Right forelimb (tissue), 1 donor: ENCODE results near the gene DDX25.

Experiments
- DNase-seq: peaks from one replicate; pipeline ENCODE4 v3.0.0-alpha.2; 2018

Gene DDX25

DNA sequence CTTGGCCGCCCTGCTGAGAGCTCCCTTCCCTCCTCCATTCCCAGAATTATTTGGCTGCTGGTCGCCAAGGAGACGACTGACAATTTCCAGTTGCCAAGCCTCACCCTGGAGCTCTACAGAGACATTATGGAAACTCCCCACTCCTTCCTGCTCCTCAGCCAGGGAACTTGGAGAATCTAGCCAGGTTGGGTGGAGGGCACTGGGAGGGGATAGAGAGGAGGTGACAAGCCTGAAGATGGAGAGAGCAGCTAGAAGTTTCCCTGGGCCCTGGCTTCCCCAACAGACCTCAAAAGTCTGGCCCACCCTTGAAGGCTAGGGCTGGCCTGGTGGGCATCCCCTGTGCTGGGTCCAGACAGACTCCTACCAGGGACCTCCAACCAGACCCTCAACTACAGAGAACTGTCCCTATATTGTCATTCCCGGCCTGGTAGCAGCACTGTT is 34.8 kb downstream of the DDX25 start:
- peak; percentile 72 for DNase-seq

DNA sequence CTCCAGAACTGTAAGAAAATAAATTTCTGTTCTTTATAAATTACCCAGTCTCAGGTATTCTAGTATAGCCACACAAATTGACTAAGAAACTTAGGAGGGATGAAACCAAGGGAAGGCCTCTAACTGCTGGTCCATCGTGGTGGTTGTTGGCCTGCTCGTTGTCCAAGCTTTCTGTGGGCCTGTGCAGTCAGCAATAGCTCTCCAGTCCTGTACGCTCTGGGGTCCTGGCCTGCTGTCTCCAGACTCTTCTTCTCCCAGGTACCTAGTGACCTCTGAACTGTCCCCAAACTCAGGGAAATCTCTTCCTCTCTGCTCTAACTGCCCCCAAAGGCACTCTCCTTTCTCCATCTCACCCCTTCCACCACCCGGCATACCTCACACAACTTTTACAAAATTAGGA is 35.8 kb downstream of the DDX25 start:
- no peak for DNase-seq

DNA sequence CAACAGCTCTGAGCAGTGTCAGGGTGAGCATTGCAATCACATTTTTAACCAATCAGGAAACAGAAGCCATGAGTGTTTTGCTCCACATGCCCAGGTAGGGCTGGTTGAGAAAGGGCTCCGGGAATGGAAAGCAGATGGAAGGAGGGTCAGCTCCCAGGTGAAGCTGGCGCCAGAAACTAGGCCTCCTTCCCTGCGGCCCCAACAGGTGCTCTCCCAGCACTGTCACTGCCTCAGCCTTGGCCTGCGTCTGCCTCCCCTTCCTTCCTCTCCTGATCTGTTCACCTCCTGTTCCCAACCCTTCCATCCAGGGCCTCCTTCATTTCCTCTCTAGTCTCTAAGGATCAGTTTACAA is 36.9 kb downstream of the DDX25 start:
- DNase-seq: no peak

DNA sequence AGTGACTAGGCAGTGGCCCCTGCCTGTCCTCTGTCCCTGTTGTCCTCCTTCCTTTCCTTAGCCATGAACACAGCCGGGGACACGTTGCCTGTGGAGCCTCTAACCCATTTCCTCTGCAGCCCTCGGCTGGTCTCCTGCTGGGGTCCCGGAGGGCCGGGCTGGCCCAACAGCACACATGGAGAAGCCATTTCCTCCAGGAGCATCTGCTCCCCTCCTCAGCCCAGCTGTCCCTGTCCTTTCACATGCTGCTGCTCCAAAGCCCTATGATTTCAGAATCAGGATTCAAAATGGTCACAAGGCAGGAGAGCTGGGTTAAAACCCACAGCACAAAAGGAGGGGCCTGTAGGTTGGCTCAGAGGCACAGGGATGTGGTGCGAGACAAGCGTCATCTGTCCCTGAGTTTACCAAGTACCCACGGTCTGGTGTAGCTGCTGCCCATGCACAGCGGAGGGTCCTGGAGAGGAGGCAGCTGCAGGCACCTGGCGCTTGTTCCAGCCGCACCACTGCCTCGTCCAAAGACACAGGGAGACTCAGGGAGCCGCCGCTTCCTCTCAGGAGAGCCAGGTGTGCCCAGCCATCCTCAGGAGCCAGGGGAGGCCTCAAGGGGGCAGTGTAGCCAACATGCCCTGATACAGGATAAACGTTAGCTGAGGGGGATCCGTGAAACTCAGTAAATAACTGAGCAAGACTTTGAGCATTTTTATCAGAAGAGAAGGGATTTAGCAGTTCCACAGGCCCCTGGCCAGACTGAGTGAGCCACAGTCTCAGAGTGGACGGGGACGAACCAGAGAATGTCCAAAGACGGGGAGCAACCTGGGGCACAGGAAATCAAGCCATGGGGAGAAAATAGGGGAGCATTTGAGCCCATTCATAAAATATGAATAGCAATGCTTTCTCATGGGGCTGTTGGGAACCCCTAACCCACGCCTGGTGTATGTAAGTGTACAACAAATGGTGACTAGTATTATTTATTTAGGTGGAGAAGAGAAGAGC is 37.6 kb downstream of the DDX25 start:
- peak; percentile 72 for DNase-seq

DNA sequence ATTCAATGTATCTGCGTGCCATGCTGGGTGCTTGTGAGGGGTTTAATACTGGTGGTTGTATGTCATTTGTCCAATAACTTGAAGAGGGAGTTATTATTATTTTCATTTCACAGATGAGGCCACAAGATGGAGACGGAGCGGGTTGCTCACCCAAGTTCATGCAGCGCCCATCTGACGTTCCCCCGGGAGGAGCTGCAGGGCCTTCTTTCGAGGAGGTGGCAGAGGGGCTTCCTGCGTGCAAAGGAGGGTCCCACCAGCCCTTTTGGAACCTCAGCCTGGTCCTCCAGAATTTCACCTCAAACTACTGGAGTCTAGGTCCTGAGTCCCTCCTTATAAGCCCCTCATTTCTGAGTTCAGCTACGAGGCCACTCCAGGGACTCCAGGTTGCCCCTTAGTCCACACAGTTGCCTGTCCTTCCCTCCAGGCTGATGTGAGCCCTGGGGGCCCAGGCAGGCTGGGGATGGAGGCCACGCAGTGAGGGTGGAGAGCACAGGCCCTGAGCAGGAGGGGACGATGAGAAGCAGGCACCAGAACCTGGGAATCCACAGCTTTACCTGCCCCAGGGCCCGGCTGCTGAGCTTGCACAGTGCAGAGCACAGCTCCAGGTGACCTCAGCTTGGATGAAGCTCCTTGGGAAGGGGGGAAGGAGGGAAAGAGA is 38.6 kb downstream of the DDX25 start:
- DNase-seq: no peak

DNA sequence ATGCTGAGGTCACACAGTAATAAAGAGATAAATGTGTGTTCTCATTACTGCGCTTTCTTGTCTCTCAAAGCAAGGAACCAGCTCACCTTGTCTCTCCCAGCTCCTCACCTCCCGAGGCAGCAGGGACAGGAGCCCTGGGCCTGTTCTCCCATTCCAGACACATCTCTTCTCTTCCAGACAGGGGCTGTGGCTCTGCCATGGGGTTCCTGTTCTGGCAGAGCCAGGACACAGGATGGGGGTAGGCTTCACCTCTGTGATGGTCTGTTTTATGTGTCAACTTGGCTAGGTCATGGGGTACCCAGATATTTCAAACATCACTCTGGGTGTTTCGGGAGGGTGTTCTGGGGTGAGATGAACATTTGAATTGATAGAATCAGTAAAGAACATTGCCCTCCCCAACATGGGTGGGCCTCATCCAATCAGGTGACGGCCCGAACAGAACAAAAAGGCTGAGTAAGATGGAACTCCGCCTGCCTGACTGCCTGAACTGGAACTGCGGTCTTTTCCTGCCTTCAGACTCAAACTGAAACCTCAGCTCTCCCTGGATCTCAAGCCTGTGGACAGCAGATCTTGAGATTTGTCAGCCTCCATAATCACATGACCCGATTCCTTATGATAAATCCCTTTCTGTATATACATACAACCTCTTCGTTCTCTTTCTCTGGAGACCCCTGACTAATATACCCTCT is 39.5 kb downstream of the DDX25 start:
- no peak for DNase-seq

DNA sequence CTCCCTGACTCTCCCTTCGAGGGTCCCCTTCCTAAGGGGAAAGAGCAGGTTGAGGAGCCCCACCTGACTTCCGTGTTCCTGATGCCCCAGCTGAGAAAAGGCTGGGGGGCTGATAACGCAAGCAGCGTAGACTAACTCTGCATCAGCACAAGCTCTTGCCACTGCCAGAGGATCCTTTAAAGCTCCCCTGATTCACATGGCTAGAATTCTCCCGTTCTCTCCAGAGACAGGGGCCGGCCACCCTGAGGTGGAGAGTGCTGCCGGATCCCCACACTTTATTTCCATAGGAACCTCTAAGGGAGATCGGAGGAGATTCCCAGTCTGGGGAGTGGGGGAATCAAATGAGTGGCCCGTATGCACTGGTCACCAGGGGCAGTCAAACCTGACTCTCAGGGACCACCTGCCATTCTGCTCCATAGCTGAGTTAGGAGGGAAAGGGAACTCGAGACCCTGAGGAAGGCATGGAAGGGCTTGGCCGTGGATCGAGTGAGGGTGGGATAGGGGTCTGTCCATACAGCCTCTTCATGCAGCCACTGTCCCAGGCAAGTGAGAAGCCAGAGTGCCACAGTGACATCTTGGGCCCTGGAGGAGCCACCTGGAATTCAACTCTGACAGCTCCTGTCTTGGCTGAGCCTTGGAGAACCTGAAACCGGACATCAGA is 40.2 kb downstream of the DDX25 start:
- no peak for DNase-seq

DNA sequence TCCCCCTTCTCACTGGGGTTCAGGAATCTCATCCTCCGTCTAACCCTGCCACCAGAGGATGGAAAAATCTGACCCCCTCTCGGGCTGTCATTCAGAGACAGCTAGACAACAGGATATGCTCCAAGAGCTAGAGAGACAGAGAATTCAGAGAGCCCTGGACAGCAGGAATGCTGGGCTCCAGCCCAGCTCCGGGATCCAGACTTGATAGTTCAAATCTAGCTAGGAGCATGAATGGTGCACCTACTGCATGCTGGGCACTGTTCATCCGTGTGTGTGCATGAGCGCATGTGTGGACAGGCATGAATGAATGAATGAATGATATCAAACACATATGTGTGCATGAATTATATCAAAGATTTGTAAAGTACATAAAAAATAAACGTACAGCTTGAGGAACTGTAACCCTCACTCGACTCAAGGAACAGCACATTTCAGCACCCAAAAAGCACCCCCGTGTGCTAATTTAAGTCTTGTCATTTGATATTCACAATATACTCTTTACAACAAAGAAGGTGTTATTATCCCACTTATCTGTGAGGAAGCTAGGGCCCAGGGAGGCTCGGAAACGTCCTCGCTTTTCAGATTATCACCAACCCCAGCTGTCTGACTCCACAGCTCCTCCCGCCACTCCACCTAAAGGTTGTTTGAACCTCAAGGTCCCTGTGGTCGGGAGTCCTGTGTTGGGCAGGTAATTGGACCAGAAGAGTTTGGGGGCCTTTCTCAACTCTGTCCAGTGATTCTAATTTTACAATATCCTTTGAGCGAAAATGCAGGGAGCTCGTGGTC is 40.9 kb downstream of the DDX25 start:
- DNase-seq: no peak

DNA sequence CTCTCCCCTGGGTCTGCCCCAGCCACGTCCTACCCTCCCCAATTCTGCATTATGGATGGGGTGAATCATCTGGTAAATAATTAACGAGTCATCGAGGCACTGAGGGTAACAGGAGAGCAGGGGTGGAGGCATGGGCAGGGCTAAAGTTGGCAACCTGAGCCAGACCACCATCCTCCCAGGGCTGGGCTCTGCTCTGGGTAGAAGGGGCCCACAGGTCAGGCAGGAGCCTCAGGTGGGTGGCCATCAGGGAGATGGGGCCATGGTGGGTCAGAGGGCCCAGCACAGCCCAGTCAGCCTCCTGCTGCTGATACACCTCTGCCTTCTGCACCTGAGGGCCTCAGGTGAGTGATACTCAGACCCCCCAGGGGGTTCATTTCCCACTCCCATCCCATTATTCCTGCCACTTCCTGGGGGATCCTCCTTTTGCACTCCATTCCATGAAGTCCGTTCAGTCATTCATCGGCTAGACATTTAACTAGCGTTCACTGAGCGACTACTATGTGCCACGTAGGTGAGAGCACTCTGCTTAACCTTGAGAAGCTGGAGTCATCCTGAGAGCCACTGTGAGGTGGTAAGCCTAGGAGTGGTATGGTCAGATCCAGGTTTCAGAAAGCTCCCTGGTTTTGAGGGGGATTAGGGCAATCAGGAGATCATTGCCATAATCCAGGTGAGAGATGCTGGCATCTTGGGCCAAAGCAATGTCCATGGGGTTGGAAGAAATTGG is 41.7 kb downstream of the DDX25 start, which contains the start of gene VSIG10L2:
Gene VSIG10L2 (plus strand): TSS at position 248 of the 724 bp plus-strand sequence. CDS start 12 bp downstream, at position 260.
- DNase-seq: no peak

DNA sequence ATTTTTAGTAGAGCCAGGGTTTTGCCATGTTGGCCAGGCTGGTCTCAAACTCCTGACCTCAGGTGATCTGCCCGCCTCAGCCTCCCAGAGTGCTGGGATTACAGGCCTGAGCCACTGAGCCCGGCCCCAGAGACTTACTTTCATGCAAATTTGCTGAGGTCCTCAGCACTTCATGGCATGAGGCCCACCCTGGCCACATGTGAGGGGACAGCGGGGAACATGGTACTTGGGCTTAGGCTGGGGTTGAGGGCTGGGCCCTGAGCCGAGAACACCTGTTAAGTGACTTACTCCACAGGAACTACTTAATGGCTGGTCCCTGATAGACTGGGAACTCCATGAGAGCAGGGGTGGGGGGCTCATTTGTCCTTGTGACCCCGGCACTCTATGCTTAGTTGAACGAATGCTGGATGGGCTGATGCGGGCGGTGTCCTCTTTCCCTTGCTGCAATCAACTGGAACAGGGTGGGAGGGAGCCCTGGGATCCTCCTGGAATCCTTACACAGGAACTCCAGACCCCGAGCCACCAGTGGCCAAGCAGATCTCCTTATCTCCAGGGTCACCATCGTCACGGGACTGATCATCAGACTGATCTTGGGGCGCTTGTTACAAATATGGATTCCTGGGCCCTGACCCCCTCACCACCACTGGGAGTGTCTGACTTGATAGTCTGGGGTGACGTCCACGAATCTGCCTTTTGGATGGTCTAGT is 42.6 kb downstream of the DDX25 start:
- no peak for DNase-seq

DNA sequence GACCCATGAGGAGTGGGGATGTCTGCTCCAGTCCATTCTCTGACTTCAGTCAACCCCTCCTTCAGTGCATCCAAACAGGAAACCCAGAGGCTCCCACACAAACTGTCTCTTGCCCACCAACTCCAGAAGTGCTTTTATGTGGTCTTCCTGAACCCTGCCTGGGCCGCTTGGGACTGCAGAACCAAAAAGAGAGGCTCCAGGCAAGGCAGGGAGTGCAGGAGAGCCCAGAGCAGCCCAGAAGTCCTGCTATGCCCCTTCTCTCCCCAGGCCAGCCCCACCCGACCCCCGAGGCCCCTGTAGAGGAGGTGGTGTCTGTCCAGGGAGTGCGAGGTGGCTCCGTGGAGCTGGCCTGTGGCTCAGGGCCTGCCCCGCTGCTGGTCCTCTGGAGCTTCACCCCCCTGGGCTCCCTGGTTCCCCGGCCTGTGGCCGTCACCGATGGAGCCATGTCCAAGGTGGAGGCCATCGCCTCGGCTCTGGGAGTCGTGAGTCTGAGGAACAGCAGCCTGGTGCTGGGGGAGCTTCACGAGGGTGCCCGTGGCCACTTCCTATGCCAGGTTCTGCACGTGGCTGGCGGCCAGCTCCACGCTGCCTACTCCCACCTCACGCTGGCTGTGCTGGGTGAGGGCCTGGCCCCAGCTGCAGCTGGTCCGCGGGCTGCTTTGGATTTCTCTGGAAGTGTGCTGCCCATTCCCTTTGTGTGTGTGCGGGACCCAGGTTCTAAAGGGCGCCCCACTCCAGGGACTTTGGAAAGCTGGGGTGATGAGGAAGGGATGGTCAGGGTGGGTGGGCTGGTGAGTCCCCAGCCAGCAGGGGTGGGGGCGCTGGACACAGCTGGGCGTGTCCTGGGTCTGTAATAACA is 43.3 kb downstream of the DDX25 start:
- DNase-seq: no peak

DNA sequence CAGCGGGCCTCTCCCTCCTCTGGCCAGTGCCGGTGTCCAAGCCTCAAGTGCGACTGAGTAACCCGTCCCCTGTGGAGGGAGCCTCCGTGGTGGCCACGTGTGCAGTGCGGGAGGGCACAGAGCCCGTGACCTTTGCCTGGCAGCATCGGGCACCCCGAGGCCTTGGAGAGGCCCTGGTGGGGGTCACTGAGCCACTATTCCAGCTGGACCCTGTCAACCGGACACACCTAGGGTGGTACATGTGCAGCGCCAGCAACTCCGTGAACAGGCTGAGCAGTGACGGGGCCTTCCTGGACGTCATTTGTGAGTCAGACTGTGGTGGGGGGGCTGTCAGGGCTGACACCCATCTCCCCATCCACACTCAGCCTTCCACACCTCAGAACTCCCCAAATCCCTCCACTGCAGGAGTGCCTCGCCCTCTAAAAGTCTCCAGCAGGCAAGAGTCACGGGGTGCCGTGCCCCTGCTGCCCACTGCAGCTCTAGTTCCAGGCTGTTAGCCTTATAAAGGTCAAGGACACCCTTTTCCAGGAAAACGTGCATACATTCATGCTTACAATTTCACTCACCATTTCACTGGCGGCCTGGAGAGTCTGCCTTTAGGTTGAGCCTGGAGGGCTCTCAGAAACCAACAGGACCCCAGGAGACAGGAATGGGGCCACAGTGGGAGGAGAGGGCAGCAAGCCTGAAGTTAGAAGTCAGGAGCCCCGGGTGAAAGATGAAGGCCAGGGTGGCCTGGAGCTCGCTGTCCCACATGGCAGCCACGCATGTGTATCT is 44.2 kb downstream of the DDX25 start:
- DNase-seq: no peak

DNA sequence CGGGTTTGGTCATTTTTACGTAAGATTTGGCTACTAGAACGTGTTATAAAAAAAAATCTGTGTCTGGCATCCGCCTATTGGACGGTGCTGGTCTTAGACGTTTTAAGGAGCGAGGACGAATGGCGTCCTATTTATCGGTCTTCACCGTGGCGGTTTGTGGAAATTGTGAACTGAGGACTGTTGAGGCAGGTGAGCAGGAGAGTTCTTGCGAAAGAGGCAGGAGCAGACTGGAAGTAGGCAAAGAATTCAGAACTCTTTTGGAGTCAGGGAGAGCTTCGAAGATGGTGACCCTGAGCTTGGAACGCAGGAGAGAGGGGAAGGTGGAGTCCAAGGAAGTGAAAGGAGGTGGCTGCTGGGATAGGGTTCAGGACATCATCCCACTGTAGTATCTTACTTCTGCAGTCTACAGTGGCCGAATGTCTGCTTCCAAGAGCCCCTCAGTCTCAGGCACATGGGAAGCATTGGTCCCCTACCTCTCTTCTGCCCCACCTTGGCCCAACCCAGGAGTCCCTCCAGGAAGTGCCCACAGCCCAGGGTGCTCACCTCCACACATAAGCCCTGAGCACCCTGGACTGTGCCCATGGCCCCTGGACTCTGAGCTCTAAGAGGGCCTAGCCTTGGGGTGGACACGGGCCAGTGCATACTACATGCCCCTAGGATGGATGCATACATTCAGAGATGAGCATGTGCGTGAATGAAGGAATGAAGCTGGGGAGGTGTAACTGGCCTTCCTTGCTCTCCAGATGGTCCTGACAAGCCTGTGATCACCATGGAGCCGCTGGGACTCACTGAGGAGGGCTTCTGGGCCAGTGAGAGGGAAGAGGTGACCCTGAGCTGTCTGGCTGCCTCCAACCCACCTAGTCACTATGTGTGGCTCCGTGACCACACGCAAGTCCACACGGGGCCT is 45.2 kb downstream of the DDX25 start:
- DNase-seq: no peak

DNA sequence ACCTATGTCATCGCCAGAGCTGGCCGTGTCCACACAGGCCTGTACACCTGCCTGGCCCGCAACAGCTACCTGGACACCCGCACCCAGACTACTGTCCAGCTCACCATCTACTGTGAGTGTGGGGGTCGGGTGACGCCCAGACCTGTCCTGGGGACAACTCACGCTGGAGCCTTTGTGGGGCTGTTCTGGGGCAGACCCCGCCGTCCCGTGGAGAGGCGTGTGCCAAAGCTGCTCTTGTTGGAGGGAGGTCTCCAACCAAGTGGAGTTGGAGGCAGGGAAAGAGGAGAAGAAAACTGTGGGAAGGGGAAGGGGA is 45.8 kb downstream of the DDX25 start:
- no peak for DNase-seq

DNA sequence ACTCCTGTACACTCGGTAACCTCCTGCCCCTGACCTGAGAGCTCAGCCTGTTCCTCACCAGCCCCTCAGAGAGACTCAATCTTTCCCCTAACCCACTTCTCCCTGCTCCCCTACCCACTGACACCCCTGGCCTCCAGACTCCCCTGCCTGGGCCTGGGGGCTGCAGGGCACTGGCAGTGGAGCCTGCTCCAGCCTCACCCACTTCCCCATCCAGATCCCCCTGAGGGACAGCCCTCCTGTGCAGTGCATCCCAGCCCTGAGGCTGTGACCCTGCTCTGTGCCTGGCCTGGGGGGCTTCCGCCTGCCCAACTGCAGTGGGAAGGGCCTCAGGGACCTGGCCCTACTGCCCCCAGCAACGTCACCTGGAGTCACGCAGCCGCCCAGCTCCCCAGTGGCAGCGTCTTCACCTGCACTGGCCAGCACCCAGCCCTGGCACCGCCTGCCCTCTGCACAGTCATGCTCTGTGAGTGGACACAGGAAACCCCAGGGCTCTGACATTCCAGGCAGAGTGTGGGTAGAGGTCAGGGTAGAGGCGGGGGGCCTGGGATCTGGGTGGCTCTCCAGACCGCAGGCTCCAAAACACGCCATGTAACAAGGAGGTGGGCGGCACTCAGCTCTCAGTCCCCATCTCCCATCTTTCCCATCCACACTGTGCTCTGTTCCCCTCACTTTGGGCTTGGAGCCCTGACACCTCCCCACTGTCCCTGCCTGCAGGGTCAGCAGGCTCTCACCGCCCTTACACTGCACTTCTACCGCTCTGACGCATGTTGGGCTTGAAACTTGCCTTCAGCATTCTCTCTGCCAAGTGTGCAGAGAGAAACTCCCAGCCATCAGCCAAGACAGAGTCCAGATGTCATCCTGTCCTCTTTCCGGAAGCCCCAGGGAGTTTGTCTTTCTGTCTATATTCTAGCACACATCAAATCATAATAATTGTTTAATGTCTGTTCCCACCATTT is 46.7 kb downstream of the DDX25 start:
- DNase-seq: peak; percentile 74

DNA sequence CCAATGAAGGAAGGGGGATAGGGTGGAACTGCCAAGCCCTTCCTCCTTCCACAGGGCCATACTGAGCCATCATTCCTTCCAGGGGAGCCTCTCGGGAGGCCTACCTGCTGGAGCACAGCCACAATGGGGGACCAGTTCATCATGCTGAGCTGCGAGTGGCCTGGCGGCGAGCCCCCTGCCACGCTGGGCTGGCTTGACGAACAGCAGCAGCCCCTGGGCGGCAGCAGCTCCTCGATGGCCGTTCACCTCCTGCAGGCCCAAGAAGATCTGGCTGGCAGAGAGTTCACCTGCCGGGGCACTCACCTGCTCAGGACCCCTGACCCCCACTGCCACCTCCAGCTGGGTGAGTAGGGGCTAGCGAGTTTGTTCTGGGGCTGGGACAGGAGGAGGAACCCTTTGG is 47.4 kb downstream of the DDX25 start:
- no peak for DNase-seq

DNA sequence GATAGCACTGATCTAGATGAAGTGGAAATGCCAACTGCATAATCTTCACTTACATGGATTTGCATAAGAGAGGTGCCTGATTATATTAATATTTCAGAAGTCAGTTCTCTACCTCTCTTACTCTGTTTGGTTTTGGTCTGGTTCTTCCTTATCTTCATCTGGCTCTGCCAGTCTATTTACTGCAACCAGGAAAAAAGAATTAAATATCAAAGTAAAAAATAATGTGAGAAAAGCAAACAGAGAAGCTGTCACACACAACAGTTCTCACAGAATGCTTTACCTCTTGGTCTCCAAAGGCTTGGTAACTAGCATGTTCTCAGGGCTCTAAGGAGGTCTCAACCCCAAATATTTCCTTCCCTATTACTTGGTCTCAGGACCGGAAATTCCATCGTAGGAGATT is 48.3 kb downstream of the DDX25 start:
- no peak for DNase-seq
